ENCODE measurements around the gene NR2C1.

GRCh38 chr12:94980577-94980976 lies 92.8 kb downstream of the NR2C1 start:
- TF ChIP-seq GTF2F1 (IDR thresholded peaks at IDR 0.05; ENCODE audit: borderline replicate concordance, low read depth, low read length) (no peak), CTCF (IDR thresholded peaks at IDR 0.05; ENCODE audit: control extremely low read depth in 1 of 3, insufficient read depth in 1 of 3, low read depth in 1 of 3, low read length in 3 of 3) (peak in 1 of 3 experiments; percentile 7; a peak in 2 of 4 replicates), EZH2 (IDR thresholded peaks at IDR 0.05; ENCODE audit: low read depth, low read length, severe bottlenecking) (no peak)
- TF ChIP-seq, protein P1, sequence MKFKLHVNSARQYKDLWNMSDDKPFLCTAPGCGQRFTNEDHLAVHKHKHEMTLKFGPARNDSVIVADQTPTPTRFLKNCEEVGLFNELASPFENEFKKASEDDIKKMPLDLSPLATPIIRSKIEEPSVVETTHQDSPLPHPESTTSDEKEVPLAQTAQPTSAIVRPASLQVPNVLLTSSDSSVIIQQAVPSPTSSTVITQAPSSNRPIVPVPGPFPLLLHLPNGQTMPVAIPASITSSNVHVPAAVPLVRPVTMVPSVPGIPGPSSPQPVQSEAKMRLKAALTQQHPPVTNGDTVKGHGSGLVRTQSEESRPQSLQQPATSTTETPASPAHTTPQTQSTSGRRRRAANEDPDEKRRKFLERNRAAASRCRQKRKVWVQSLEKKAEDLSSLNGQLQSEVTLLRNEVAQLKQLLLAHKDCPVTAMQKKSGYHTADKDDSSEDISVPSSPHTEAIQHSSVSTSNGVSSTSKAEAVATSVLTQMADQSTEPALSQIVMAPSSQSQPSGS (IDR thresholded peaks at IDR 0.05; ENCODE audit: low read length): no peak
